ENCODE data around the gene NT5C1A.

DNA sequence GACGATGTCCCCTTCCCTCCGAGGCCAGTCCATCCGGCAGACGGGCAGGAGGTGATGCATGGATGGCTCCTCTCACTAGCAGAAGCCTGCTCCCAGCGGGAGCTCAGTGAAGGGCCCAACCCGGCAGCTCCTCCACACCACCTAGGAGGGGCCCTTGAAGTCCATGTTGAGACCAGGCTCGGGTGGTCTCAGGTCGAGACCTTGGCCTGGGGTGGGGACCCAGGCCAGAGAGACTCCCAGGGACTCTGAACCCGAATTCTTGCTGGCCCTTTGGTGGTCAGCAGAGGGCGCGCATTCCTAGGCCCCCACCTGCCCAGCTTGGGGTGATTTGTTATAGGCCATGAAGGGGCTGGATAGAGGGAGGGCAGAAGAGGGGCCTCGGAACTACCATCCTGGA lies 642 bp upstream of the NT5C1A start:
- TF ChIP-seq CTCF (IDR thresholded peaks at IDR 0.05; ENCODE audit: low read length) (peak; percentile 43; the same call in 1 of the 2 replicates), EZH2 (IDR thresholded peaks at IDR 0.05; ENCODE audit: borderline replicate concordance, low read length) (no peak)
